Measurements from ENCODE around the gene ARHGAP23. TPM values are rescaled to one million over a fixed set of nuclear protein-coding genes. Genes with fewer than 3 reads are reported as not detected.

ARHGAP23 gene
- total RNA-seq, 1 experiment from 2014 or later = 97.9 TPM

DNA sequence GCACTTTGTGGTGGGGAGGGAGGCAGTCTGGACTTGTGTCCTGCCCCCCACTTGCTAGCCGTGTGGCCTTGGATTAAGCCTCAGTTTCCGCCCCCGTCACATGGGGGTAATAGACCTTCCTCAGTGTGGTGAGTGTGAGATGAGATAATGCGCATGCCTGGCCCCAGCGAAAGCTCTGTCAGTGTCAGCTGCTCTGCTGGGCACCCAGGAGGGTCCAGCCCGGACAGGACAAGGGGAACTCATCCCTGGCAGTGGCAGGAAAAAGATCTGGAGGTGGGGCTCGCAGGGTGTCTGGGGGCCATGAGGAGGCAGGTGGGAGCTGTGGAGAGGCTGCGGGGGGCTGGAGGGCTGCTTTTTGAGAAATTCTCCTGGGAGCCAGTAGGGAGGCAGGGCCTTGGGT lies 114.0 kb downstream of the ARHGAP23 start:
- Mint-ChIP-seq H3K4me3 (peak overlapping the region in 1 of 2 experiments; percentile 31; a peak in 1 of 5 replicates), H3K9me3 (no peaks in the 10 kb centered on the region), H3K36me3 (ENCODE audit: insufficient read depth in 1 of 3, low read depth in 3 of 3) (no peaks in the 10 kb centered on the region; a peak in 1 of 7 replicates), H3K4me1 (peaks cover 15 to 31% of the 10 kb centered on the region in 2 experiments), H3K27ac (peak overlapping the region in 1 of 3 experiments; percentile 62; a peak in 1 of 7 replicates), H3K27me3 (ENCODE audit: low read depth) (peaks cover 11% of the 10 kb centered on the region)
- Histone ChIP-seq H3K79me1 (ENCODE audit: insufficient read depth, low read depth, low read length, poor library complexity, severe bottlenecking) (no peaks in the 10 kb centered on the region), H3K14ac (ENCODE audit: insufficient read depth, low read length) (no peak overlapping the region), H2BK5ac (ENCODE audit: insufficient read length, low read length) (no peak overlapping the region), H3K27me3 (ENCODE audit: insufficient read depth, low read length) (no peaks in the 10 kb centered on the region), H2BK120ac (ENCODE audit: low read depth, low read length, poor library complexity, severe bottlenecking) (no peak overlapping the region), H3K4me1 (ENCODE audit: insufficient read depth, low read length) (no peaks in the 10 kb centered on the region), H4K91ac (ENCODE audit: insufficient read length, low read depth, low read length) (no peak overlapping the region), H2BK20ac (ENCODE audit: low read depth, low read length, poor library complexity, severe bottlenecking) (no peak overlapping the region), H3K9ac (ENCODE audit: extremely low read depth, insufficient read length, low read length) (no peak overlapping the region), H3K4ac (ENCODE audit: low read depth, low read length) (no peak overlapping the region), H3K27ac (ENCODE audit: insufficient read length, low read depth, low read length) (no peak overlapping the region), H3K9me3 (ENCODE audit: control insufficient read depth, low read depth, low read length) (no peaks in the 10 kb centered on the region), H3K79me2 (ENCODE audit: insufficient read depth, low read length) (no peaks in the 10 kb centered on the region), H4K5ac (ENCODE audit: insufficient read length, low read depth, low read length) (no peak overlapping the region), H3K56ac (ENCODE audit: insufficient read length, low read depth, low read length) (no peak overlapping the region), H3K23me2 (ENCODE audit: insufficient read length, low read depth, low read length, poor library complexity, severe bottlenecking) (no peaks in the 10 kb centered on the region), H2BK12ac (ENCODE audit: insufficient read length, low read depth, low read length) (no peak overlapping the region), H3K18ac (ENCODE audit: insufficient read length, low read depth, low read length) (no peak overlapping the region), H4K8ac (replicated peaks; ENCODE audit: insufficient read length, low read depth, low read length) (no peak overlapping the region), H3K4me2 (ENCODE audit: insufficient read depth, insufficient read length, low read length) (no peak overlapping the region), H4K20me1 (ENCODE audit: control insufficient read depth, insufficient read depth, insufficient read length) (no peaks in the 10 kb centered on the region), H2AK5ac (ENCODE audit: insufficient read length, low read length) (no peak overlapping the region), H3T11ph (ENCODE audit: low read length) (no peak overlapping the region), H2AFZ (ENCODE audit: low read length) (no peak overlapping the region), H2BK15ac (ENCODE audit: low read depth, low read length) (no peak overlapping the region), H3K23ac (ENCODE audit: insufficient read length, low read depth, low read length) (no peak overlapping the region)
- TF ChIP-seq, protein P1, sequence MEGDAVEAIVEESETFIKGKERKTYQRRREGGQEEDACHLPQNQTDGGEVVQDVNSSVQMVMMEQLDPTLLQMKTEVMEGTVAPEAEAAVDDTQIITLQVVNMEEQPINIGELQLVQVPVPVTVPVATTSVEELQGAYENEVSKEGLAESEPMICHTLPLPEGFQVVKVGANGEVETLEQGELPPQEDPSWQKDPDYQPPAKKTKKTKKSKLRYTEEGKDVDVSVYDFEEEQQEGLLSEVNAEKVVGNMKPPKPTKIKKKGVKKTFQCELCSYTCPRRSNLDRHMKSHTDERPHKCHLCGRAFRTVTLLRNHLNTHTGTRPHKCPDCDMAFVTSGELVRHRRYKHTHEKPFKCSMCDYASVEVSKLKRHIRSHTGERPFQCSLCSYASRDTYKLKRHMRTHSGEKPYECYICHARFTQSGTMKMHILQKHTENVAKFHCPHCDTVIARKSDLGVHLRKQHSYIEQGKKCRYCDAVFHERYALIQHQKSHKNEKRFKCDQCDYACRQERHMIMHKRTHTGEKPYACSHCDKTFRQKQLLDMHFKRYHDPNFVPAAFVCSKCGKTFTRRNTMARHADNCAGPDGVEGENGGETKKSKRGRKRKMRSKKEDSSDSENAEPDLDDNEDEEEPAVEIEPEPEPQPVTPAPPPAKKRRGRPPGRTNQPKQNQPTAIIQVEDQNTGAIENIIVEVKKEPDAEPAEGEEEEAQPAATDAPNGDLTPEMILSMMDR (conservative IDR thresholded peaks at IDR 0.05) = no peak
- no CpG with 5 or more reads among the region's 8 CpGs for WGBS (ENCODE audit: extremely low coverage, insufficient read length, low lambda C conversion rate)
- peak; percentile 30 for DNase-seq
